BJ (cell line): ENCODE measurements around the gene DMRT2. TPM values are rescaled to one million over a fixed set of nuclear protein-coding genes. Genes with fewer than 3 reads are reported as not detected.

Experiments
- CTCF ChIA-PET: fragments of 350-600 bp; formaldehyde crosslinking; extraction: SDS; loops from one replicate; lab custom pipeline; 2021; ENCODE audit warnings: antibody characterized with exemption, inconsistent platforms; lab: Yijun Ruan, JAX
- POLR2A ChIA-PET: fragments of 300-600 bp; sonication (Branson Sonifier 250); formaldehyde crosslinking; extraction: SDS; loops from one replicate; lab custom pipeline; 2021; ENCODE audit warnings: antibody characterized with exemption; lab: Charles Lee
- DNase-seq: peaks from one replicate; pipeline ENCODE4 v3.0.0-alpha.2; 2011; ENCODE audit warnings: low read depth
- H3K27me3 ChIP-seq: 2 replicates; pipeline ENCODE4 v1.6.0; 2011; ENCODE audit warnings: low read length; ENCODE audit not compliant: control insufficient read depth, insufficient read depth
- H3K36me3 ChIP-seq: 2 replicates; pipeline ENCODE4 v1.5.1; 2011; ENCODE audit warnings: low read length; ENCODE audit not compliant: control insufficient read depth, insufficient read depth
- H3K4me3 ChIP-seq: 2 replicates; pipeline ENCODE4 v1.5.1; 2011; ENCODE audit warnings: low read depth, mild to moderate bottlenecking, control low read depth, low read length
- polyA plus RNA-seq: library from polyadenylated mRNA; depleted of rRNA; stranded (reverse); fragments of >200 nt; gene quantifications from 2 replicates; pipeline ENCODE4 v1.2.3, GENCODE V29; 2011
- TF ChIP-seq, protein P1 (sequence below): IDR thresholded peaks from 2 replicates; pipeline ENCODE4 v1.5.1; 2011; ENCODE audit warnings: low read depth, mild to moderate bottlenecking, control low read depth, inconsistent platforms, low read length, moderate library complexity; ENCODE audit not compliant: insufficient read depth

Gene DMRT2
- polyA plus RNA-seq, 1 experiment, result not detected

DNA sequence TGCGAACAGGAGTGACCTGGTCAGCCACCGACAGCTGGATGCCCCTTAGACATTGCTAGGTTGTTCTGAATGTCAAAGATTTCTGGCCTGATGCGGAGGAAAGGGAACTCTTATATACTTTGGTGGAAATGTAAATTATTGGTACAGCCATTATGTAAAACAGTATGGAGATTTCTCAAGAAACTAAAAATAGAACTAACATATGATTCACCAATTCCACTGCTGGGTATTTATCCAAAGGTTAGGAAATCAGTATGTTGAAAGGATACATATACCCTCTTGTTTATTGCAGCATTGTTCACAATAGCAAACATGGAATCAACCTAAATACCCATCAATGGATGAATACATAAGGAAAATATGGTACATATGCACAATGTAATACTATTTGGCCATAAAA, 41.9 kb upstream of the DMRT2 start:
- POLR2A ChIA-PET, result no interaction called here
- TF ChIP-seq, protein P1, sequence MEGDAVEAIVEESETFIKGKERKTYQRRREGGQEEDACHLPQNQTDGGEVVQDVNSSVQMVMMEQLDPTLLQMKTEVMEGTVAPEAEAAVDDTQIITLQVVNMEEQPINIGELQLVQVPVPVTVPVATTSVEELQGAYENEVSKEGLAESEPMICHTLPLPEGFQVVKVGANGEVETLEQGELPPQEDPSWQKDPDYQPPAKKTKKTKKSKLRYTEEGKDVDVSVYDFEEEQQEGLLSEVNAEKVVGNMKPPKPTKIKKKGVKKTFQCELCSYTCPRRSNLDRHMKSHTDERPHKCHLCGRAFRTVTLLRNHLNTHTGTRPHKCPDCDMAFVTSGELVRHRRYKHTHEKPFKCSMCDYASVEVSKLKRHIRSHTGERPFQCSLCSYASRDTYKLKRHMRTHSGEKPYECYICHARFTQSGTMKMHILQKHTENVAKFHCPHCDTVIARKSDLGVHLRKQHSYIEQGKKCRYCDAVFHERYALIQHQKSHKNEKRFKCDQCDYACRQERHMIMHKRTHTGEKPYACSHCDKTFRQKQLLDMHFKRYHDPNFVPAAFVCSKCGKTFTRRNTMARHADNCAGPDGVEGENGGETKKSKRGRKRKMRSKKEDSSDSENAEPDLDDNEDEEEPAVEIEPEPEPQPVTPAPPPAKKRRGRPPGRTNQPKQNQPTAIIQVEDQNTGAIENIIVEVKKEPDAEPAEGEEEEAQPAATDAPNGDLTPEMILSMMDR, result no peak
- H3K27me3 ChIP-seq, result no peaks in the 10 kb centered on the region
- H3K4me3 ChIP-seq, result no peak overlapping the region
- H3K36me3 ChIP-seq, result no peaks in the 10 kb centered on the region
- DNase-seq, result no peak
- CTCF ChIA-PET, result interaction anchor here (1.4 to 5.0 kb wide), 4 partner anchors 7 to 662 kb away, joined by 4 to 69 read pairs (median 8); no protein-coding TSS in a partner anchor

DNA sequence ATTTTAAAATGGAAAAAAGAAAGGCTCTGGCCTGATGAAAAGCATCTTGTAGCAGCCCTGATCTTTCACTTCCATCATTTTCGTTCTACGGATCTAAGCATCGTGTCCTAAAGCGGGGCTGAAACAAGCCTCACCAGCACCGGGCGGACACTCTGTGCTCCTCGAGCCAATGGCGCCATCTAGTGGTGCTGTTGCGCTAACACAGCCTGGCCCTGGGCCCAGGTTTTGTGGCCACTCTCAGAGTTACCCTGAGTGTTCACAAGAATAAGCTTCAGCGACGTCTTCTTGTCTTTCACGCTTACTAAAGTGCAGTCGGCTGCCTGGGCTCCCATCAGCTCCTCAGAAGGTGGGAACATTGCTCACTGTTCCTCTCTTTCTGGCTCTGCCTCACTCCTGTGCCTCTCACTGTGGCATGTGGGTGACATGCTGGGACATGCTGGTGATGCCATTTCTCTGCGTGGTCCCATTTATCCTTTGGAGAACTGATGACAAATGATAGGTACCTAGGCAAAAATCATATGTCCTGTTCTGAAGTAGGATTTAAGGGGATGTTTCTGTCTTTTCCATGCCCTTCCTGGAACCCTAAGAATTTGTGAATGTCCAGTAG, 41.0 kb upstream of the DMRT2 start:
- Histone ChIP-seq H3K27me3 (no peaks in the 10 kb centered on the region), H3K36me3 (no peaks in the 10 kb centered on the region), H3K4me3 (no peak overlapping the region)
- no peak for DNase-seq
- ChIA-PET POLR2A (no interaction called here), CTCF (interaction anchor here (0.6 to 5.0 kb wide), 13 partner anchors 8 to 663 kb away, joined by 3 to 69 read pairs (median 4); no protein-coding TSS in a partner anchor)
- TF ChIP-seq, protein P1, result peak; percentile 96

DNA sequence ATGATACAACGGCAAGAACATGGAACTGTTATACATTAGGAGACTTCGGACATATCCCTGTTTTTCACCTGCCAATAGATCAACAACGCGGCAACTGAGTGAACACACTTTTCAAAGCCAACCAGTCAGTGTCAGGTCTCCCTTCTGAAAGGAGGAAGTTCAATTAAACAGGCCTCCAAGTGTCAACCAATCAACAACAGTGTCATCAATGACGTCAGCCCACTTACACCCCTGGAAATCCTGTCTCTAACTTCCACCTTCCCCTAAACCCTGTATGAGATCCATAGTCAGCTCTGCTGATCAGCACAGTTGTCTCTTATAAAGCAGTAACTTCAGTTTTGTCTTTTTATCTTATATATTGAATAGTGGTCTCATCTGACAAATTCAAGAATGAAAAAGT, 37.1 kb upstream of the DMRT2 start:
- Histone ChIP-seq H3K36me3 (no peaks in the 10 kb centered on the region), H3K27me3 (no peaks in the 10 kb centered on the region), H3K4me3 (no peak overlapping the region)
- POLR2A ChIA-PET, result no interaction called here
- TF ChIP-seq, protein P1, result no peak
- no peak for DNase-seq
- CTCF ChIA-PET, result no interaction called here

DNA sequence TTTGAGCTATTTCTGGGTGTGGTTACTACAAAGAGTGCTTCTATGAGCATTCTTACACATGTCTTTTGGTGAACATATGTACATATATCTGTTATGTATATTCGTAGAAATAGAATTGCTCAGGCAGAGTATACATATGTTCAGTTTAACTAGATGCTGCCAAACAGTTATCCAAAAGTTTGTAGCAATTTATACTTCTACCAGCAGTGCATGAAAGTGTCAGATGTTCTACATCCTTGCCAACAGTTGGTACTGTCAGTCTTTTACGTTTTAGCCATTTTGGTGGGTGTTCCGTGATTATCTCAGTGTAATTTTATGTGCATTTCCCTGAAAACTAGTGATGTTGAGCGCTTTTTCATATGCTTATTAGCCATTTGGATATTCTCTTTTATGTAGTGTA, 35.9 kb upstream of the DMRT2 start:
- no peaks in the 10 kb centered on the region for H3K36me3 ChIP-seq
- H3K27me3 ChIP-seq, result no peaks in the 10 kb centered on the region
- POLR2A ChIA-PET, result no interaction called here
- DNase-seq, result no peak
- H3K4me3 ChIP-seq, result no peak overlapping the region
- TF ChIP-seq, protein P1, result no peak
- CTCF ChIA-PET, result no interaction called here

DNA sequence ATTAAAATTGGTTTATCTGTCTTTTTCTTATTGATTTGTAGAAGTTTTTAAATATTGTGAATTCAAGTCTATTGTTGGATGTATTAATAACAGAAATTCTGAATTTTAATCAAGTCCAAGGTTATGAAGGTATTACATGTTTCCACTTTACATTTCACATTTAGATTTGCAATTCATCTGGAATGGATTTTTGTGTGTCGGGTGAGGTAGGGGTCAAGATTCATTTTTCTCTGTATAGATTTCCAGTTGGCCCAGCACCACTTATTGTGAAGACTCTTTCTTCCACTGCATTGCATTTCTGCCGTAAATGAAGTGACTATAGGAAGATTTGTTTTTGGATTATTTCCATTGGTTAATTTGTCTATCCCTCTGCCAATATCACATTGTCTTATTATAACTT, 35.5 kb upstream of the DMRT2 start:
- Histone ChIP-seq H3K4me3 (no peak overlapping the region), H3K36me3 (no peaks in the 10 kb centered on the region), H3K27me3 (no peaks in the 10 kb centered on the region)
- ChIA-PET CTCF (no interaction called here), POLR2A (no interaction called here)
- DNase-seq, result no peak
- TF ChIP-seq, protein P1, result no peak
